ENCODE data around the gene PRMT9. TPM values are rescaled to one million over a fixed set of nuclear protein-coding genes. Genes with fewer than 3 reads are reported as not detected.

PRMT9 gene
- total RNA-seq, 1 donor, result 11.2 TPM

DNA sequence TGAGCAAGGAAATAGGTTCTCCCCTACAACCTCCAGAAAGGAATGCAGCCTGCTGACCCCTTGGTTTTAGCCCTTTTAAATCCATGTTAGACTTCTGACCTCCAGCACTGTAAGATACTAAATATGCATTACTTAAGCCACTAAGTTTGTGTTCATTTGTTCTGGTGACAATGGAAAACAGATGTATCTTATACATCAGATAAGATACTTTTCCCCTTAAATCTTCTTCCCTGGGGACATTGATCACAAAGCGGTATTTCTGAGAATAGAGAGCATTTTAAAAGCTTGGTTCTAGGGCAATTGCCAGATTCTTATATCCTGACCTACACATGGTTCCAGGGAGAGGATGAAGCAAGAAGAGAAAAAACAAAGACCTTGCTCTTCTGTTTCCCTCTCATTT lies 73.3 kb downstream of the PRMT9 start:
- no peak overlapping the region for H3K4me3 ChIP-seq (ENCODE audit: low read depth, low read length)
- TF ChIP-seq, protein P1, sequence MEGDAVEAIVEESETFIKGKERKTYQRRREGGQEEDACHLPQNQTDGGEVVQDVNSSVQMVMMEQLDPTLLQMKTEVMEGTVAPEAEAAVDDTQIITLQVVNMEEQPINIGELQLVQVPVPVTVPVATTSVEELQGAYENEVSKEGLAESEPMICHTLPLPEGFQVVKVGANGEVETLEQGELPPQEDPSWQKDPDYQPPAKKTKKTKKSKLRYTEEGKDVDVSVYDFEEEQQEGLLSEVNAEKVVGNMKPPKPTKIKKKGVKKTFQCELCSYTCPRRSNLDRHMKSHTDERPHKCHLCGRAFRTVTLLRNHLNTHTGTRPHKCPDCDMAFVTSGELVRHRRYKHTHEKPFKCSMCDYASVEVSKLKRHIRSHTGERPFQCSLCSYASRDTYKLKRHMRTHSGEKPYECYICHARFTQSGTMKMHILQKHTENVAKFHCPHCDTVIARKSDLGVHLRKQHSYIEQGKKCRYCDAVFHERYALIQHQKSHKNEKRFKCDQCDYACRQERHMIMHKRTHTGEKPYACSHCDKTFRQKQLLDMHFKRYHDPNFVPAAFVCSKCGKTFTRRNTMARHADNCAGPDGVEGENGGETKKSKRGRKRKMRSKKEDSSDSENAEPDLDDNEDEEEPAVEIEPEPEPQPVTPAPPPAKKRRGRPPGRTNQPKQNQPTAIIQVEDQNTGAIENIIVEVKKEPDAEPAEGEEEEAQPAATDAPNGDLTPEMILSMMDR (IDR thresholded peaks at IDR 0.05; ENCODE audit: insufficient read depth, low read depth, low read length), result no peak
- no peak for DNase-seq (ENCODE audit: low read depth)

DNA sequence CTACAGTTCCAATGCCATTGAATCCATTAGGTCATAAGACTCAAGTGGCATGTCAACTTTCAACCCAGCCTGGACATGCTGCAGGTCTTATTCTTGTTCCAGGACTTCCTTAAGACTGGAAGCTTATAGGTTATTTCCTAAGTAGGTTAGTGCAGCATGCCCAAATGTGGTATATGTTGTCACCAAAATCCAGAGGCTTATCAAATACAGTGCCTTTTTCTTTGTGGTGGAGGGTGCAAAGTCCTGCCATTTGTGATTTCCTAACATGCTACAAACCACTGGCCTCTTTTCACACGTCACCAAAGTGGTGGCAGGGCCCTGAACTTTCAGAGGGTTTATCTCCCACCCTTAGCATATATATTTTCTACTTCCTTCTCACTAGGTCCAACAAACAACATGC lies 76.5 kb downstream of the PRMT9 start:
- DNase-seq (ENCODE audit: low read depth), result no peak
- TF ChIP-seq, protein P1 (IDR thresholded peaks at IDR 0.05; ENCODE audit: insufficient read depth, low read depth, low read length), result no peak
- no peak overlapping the region for H3K4me3 ChIP-seq (ENCODE audit: low read depth, low read length)

DNA sequence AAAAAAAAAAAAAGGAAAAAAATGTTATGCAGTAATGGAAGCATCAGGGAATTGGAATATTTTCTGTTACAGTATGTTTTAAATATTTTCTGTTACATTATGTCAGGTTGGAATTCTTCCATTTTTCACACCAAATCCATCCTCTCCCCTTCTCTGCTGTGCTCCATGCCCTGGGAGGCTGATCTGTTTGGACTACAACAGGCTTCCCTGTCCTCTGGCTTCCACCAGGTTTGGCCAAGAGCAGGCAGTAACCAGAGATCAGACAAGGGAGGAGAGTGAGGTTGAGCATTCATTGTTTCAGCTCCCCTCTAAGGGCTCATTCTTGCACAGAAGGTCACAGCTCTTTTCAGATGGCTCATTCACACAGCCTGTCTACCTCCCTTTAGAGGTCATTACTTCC lies 78.5 kb downstream of the PRMT9 start:
- no peak for DNase-seq (ENCODE audit: low read depth)
- TF ChIP-seq, protein P1 (IDR thresholded peaks at IDR 0.05; ENCODE audit: insufficient read depth, low read depth, low read length), result no peak
- no peak overlapping the region for H3K4me3 ChIP-seq (ENCODE audit: low read depth, low read length)

DNA sequence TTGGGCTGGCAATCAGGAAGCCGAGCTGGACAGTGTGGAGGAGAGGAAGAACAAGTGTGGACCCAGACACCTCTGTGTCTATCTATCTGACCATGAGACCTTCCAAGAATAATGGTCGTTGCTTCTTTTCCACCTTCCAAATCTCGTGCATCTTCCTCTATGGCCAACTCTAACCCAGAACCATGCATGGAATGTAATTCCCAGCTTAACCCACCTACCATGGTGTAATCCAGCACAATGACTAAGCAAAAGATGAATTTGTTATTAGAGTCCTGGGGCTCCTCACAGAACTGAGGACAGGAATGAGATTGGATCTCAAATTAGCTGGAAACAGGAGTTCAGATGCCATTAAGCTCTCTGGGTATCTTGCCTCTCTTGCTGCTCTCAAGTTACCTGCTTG lies 84.2 kb downstream of the PRMT9 start:
- peak; percentile 60 for DNase-seq (ENCODE audit: low read depth)
- H3K4me3 ChIP-seq (ENCODE audit: low read depth, low read length), result no peak overlapping the region
- TF ChIP-seq, protein P1 (IDR thresholded peaks at IDR 0.05; ENCODE audit: insufficient read depth, low read depth, low read length), result no peak

DNA sequence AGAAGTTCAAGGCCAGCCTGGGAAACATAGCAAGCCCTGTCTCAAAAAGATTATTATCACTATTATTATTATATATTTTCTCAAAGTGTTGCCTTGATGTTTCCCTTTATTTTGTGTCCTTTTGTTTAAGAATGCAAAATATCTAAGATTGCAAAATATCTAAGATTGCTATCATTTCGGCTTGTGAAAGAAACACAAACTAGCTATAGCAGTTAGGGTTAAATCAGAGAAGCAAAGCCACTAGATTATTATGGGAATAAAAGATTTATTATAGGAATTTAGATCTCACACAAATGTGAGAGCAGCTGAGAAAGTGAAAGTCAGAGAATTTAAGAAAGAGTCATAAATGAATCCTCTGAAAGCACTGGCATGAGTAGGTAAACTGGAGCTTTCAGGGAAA lies 84.8 kb downstream of the PRMT9 start:
- peak; percentile 56 for DNase-seq (ENCODE audit: low read depth)
- TF ChIP-seq, protein P1 (IDR thresholded peaks at IDR 0.05; ENCODE audit: insufficient read depth, low read depth, low read length), result no peak
- no peak overlapping the region for H3K4me3 ChIP-seq (ENCODE audit: low read depth, low read length)

DNA sequence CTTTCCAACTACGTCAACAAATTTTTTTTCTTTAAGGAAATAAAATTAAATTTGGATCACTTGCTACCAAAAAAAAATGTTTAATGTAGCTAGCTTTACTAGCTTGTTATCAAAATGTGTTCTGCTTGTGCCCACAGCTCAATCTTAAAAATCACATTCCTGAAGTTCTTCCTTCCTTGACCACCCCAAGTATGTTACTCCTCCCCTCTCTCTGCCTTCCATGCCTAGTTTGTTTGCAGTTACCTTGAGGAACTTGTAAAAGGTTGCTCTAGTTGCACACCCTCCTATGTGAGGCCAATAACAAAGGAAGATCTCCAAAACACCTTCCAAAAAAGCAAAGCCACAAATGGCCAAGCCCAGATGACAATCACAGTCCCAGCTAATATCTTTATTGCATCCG lies 86.4 kb downstream of the PRMT9 start:
- H3K4me3 ChIP-seq (ENCODE audit: low read depth, low read length), result no peak overlapping the region
- TF ChIP-seq, protein P1 (IDR thresholded peaks at IDR 0.05; ENCODE audit: insufficient read depth, low read depth, low read length), result no peak
- DNase-seq (ENCODE audit: low read depth), result no peak

DNA sequence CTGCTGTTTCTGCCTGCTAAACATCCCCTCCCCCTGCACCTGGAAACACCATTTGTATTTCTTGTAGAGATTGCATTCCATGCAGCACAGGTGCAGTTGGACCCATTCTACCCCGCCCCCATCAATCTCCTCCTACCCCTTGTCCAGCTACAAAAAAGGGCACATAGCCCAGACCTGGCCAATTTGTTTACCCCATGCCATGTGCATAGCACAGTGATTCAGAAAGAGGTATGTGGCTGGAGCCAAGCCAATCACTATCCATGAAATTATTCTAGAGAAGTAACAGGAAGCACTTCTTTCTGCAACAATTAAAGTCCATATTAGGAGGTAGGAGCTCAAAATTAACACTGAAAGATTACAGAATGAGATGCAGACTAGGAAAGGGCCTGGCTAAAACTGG lies 87.0 kb downstream of the PRMT9 start:
- no peak overlapping the region for H3K4me3 ChIP-seq (ENCODE audit: low read depth, low read length)
- TF ChIP-seq, protein P1 (IDR thresholded peaks at IDR 0.05; ENCODE audit: insufficient read depth, low read depth, low read length), result no peak
- peak; percentile 66 for DNase-seq (ENCODE audit: low read depth)
